ENCODE data around the gene ABCA6. TPM values are rescaled to one million over a fixed set of nuclear protein-coding genes. Genes with fewer than 3 reads are reported as not detected.
A peak's percentile ranks its signal among the peaks of the same experiment; 100 is the strongest.
"Not testable (repeated sequence)": the region's sequence is repeated elsewhere in the genome, so short reads cannot be mapped to it uniquely, and the experiment has no call there.

Gene ABCA6
- total and polyA plus RNA-seq, 2 experiments from 2014 or later = 1.6 to 6.3 TPM

DNA sequence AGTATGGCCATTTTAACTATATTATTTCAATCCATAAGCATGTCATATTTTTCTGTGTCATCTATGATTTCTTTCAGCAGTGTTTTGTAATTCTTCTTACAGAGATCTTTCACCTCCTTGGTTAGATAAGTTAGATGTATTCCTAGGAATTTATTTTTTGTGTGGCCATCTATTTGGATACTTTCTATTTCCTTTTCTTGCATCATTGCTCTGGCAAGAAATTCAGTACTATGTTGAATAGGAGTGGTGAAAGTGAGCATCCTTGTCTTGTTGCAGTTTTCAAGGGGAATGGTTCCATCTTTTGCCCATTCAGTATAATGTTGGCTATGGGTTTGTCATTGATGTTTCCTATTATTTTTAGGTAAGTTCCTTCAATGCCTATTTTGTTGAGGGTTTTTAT lies 65.9 kb downstream of the ABCA6 start:
- no peak overlapping the region for H3K4me2 ChIP-seq

DNA sequence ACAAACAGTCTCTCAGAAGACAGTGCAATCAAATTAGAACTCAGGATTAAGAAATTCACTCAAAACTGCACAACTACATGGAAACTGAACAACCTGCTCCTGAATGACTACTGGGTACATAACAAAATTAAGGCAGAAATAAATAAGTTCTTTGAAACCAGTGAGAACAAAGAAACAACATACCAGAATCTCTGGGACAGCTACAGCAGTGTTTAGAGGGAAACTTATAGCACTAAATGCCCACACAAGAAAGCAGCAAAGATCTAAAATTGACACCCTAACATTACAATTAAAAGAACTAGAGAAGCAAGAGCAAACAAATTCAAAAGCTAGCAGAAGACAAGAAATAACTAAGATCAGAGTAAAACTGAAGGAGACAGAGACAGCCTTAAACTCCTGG lies 68.3 kb downstream of the ABCA6 start:
- not testable (repeated sequence) for H3K27ac ChIP-seq; H3K36me3 ChIP-seq (replicated peaks; ENCODE audit: insufficient read depth, low read depth); H2AFZ ChIP-seq; H3K79me2 ChIP-seq; H3K4me1 ChIP-seq (ENCODE audit: insufficient read depth); H3K9me3 ChIP-seq (ENCODE audit: low read depth); H3K4me3 ChIP-seq; H3K9me2 ChIP-seq (replicated peaks; ENCODE audit: insufficient read depth); DNase-seq (ENCODE audit: low spot score); H4K20me1 ChIP-seq (ENCODE audit: insufficient read depth, poor library complexity, severe bottlenecking); H3K27me3 ChIP-seq; H3K4me2 ChIP-seq

More for the DNA sequence above, 65.9 kb downstream of the ABCA6 start:
- no peak for DNase-seq (ENCODE audit: low spot score)
- Histone ChIP-seq H3K4me1 (ENCODE audit: insufficient read depth) (no peaks in the 10 kb centered on the region), H3K36me3 (replicated peaks; ENCODE audit: insufficient read depth, low read depth) (no peaks in the 10 kb centered on the region), H3K4me3 (no peak overlapping the region), H3K27ac (no peak overlapping the region), H2AFZ (no peak overlapping the region), H3K9me3 (ENCODE audit: low read depth) (no peaks in the 10 kb centered on the region), H3K79me2 (no peaks in the 10 kb centered on the region), H3K9me2 (replicated peaks; ENCODE audit: insufficient read depth) (no peaks in the 10 kb centered on the region), H3K27me3 (no peaks in the 10 kb centered on the region), H4K20me1 (ENCODE audit: insufficient read depth, poor library complexity, severe bottlenecking) (no peaks in the 10 kb centered on the region)
- TF ChIP-seq EZH2 (IDR thresholded peaks at IDR 0.05; ENCODE audit: borderline replicate concordance) = no peak
- no peak for TF ChIP-seq EZH2phosphoT487 (IDR thresholded peaks at IDR 0.05; ENCODE audit: low read depth, severe bottlenecking, unreplicated experiment)
- TF ChIP-seq, protein P1, sequence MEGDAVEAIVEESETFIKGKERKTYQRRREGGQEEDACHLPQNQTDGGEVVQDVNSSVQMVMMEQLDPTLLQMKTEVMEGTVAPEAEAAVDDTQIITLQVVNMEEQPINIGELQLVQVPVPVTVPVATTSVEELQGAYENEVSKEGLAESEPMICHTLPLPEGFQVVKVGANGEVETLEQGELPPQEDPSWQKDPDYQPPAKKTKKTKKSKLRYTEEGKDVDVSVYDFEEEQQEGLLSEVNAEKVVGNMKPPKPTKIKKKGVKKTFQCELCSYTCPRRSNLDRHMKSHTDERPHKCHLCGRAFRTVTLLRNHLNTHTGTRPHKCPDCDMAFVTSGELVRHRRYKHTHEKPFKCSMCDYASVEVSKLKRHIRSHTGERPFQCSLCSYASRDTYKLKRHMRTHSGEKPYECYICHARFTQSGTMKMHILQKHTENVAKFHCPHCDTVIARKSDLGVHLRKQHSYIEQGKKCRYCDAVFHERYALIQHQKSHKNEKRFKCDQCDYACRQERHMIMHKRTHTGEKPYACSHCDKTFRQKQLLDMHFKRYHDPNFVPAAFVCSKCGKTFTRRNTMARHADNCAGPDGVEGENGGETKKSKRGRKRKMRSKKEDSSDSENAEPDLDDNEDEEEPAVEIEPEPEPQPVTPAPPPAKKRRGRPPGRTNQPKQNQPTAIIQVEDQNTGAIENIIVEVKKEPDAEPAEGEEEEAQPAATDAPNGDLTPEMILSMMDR (IDR thresholded peaks at IDR 0.05; ENCODE audit: poor library complexity) = no peak

DNA sequence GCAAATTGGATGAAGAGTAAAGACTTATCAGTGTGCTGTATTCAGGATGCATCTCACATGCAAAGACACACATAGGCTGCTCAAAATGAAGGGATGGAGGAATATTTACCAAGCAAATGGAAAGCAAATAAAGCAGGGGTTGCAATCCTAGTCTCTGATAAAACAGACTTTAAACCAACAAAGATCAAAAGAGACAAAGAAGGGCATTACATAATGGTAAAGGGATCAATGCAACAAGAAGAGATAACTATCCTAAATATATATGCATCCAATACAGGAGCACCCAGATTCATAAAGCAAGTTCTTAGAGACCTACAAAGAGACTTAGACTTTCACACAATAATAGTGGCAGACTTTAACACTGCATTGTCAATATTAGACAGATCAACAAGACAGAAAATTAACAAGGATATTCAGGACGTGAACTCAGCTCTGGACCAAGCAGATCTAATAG lies 68.9 kb downstream of the ABCA6 start:
- not testable (repeated sequence) for H3K4me1 ChIP-seq (ENCODE audit: insufficient read depth); H3K27me3 ChIP-seq; H4K20me1 ChIP-seq (ENCODE audit: insufficient read depth, poor library complexity, severe bottlenecking); H3K27ac ChIP-seq; H3K4me2 ChIP-seq; H3K9me3 ChIP-seq (ENCODE audit: low read depth); H3K36me3 ChIP-seq (replicated peaks; ENCODE audit: insufficient read depth, low read depth); H3K9me2 ChIP-seq (replicated peaks; ENCODE audit: insufficient read depth); H3K4me3 ChIP-seq; H3K79me2 ChIP-seq; H2AFZ ChIP-seq; DNase-seq (ENCODE audit: low spot score)
- 72% methylated on average over 1 of the region's 1 CpG for WGBS (ENCODE audit: low lambda C conversion rate, missing lambda C conversion rate)

DNA sequence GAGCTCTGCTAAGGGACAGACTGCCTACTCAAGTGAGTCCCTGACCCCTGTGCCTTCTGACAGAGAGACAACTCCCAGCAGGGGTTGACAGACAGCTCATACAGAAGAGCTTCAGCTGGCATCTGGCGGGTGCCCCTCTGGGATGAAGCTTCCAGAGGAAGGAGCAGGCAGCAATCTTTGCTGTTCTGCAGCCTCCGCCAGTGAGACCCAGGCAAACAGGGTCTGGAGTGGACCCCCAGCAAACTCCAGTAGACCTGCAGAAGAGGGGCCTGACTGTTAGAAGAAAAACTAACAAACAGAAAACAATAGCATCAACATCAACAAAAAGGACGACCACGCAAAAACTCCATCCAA lies 70.5 kb downstream of the ABCA6 start:
- WGBS (ENCODE audit: low lambda C conversion rate, missing lambda C conversion rate) = 96% methylated on average over 4 of the region's 4 CpGs
- H3K79me2 ChIP-seq; H3K4me3 ChIP-seq; H3K27ac ChIP-seq; H3K36me3 ChIP-seq (replicated peaks; ENCODE audit: insufficient read depth, low read depth); DNase-seq (ENCODE audit: low spot score); H3K4me2 ChIP-seq; H3K9me2 ChIP-seq (replicated peaks; ENCODE audit: insufficient read depth); H3K9me3 ChIP-seq (ENCODE audit: low read depth); H4K20me1 ChIP-seq (ENCODE audit: insufficient read depth, poor library complexity, severe bottlenecking); H3K4me1 ChIP-seq (ENCODE audit: insufficient read depth); H3K27me3 ChIP-seq: not testable (repeated sequence)
- H2AFZ ChIP-seq = peak overlapping the region; percentile 42

DNA sequence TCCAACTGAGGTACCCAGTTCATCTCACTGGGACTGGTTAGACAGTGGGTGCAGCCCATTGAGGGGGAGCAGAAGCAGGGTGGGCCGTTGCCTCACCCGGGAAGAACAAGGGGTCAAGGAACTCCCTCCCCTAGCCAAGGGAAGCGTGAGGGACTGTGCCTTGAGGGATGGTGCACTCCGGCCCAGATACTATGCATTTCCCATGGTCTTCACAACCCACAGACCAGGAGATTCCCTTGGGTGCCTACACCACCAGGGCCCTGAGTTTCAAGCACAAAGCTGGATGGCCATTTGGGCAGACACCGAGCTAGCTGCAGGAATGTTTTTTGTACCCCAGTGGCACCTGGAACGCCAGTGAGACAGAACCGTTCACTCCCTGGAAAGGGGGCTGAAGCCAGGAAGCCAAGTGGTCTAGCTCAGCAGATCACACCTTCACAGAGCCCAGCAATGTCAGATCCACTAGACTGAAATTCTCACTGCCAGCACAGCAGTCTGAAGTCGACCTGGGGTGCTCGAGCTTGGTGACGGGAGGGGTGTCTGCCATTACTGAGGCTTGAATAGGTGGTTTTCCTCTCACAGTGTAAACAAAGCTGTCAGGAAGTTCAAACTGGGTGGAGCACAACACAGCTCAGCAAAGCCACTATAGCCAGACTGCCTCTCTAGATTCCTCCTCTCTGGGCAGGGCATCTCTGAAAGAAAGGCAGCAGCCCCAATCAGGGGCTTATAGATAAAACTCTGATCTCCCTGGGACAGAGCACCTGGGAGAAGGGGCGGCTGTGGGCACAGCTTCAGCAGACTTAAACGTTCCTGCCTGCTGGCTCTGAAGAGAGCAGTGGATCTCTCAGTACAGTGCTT lies 71.1 kb downstream of the ABCA6 start:
- WGBS (ENCODE audit: low lambda C conversion rate, missing lambda C conversion rate) = 74% methylated on average over 12 of the region's 12 CpGs
- H2AFZ ChIP-seq = peak overlapping the region; percentile 42
- not testable (repeated sequence) for DNase-seq (ENCODE audit: low spot score)

More for the DNA sequence above, 71.1 kb downstream of the ABCA6 start:
- H3K36me3 ChIP-seq (replicated peaks; ENCODE audit: insufficient read depth, low read depth); H3K4me3 ChIP-seq; H3K9me3 ChIP-seq (ENCODE audit: low read depth); H3K79me2 ChIP-seq; H3K4me2 ChIP-seq; H3K27me3 ChIP-seq; H3K9me2 ChIP-seq (replicated peaks; ENCODE audit: insufficient read depth); H3K4me1 ChIP-seq (ENCODE audit: insufficient read depth); H3K27ac ChIP-seq; H4K20me1 ChIP-seq (ENCODE audit: insufficient read depth, poor library complexity, severe bottlenecking): not testable (repeated sequence)
